ENCODE data around the gene TXNRD1. TPM values are rescaled to one million over a fixed set of nuclear protein-coding genes. Genes with fewer than 3 reads are reported as not detected.

The TXNRD1 gene
- total RNA-seq, 2 donors from 2014 or later = 110 to 129 TPM

DNA sequence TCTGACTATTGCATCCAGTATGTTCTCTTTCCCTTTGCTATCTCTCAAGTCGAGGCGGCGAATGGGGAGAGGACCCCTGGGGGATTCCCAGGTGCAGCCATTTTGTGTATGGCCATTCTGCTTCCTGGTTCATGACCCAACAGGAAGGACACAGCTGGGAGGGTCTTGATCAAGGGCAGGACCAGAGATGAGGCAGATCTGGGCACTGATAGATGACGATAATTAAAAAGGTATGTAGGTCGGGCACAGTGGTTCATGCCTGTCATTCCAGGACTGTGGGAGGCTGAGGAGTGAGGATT lies 161.9 kb downstream of the TXNRD1 start:
- Histone ChIP-seq H3K36me3 (no peaks in the 10 kb centered on the region), H3K27me3 (no peaks in the 10 kb centered on the region), H3K4me1 (no peaks in the 10 kb centered on the region), H3K4me3 (no peak overlapping the region), H3K9ac (ENCODE audit: low read depth in 2 of 2, low read length in 2 of 2) (no peak overlapping the region), H3K9me3 (no peaks in the 10 kb centered on the region), H3K27ac (no peak overlapping the region)
- intact Hi-C loops (cut with DNase I) = no loop called here
- TF ChIP-seq, protein P1, sequence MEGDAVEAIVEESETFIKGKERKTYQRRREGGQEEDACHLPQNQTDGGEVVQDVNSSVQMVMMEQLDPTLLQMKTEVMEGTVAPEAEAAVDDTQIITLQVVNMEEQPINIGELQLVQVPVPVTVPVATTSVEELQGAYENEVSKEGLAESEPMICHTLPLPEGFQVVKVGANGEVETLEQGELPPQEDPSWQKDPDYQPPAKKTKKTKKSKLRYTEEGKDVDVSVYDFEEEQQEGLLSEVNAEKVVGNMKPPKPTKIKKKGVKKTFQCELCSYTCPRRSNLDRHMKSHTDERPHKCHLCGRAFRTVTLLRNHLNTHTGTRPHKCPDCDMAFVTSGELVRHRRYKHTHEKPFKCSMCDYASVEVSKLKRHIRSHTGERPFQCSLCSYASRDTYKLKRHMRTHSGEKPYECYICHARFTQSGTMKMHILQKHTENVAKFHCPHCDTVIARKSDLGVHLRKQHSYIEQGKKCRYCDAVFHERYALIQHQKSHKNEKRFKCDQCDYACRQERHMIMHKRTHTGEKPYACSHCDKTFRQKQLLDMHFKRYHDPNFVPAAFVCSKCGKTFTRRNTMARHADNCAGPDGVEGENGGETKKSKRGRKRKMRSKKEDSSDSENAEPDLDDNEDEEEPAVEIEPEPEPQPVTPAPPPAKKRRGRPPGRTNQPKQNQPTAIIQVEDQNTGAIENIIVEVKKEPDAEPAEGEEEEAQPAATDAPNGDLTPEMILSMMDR (IDR thresholded peaks at IDR 0.05) = no peak
- DNase-seq = no peak

DNA sequence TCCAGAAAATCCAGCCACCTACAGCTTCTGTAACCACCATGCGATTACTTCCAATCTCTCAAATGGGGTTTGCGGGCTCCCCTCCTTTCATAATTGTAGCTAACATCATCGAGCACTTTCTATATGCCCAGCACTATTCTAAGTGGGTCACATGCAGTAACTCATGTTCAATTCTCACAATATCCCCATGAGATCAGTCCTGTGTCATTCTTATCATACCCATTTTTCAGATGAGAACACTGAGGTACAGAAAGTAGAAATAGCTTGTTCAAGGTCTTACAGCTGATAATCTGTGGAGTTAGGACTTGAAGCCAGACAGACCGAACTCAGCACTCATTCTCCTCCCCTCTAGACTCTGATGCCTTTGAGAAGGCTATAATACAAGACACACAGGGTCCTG lies 162.8 kb downstream of the TXNRD1 start:
- Histone ChIP-seq H3K9me3 (no peaks in the 10 kb centered on the region), H3K27ac (no peak overlapping the region), H3K4me1 (no peaks in the 10 kb centered on the region), H3K36me3 (no peaks in the 10 kb centered on the region), H3K27me3 (no peaks in the 10 kb centered on the region), H3K4me3 (no peak overlapping the region), H3K9ac (ENCODE audit: low read depth in 2 of 2, low read length in 2 of 2) (no peak overlapping the region)
- DNase-seq = no peak
- TF ChIP-seq, protein P1 (IDR thresholded peaks at IDR 0.05) = no peak
- intact Hi-C loops (cut with DNase I) = no loop called here

DNA sequence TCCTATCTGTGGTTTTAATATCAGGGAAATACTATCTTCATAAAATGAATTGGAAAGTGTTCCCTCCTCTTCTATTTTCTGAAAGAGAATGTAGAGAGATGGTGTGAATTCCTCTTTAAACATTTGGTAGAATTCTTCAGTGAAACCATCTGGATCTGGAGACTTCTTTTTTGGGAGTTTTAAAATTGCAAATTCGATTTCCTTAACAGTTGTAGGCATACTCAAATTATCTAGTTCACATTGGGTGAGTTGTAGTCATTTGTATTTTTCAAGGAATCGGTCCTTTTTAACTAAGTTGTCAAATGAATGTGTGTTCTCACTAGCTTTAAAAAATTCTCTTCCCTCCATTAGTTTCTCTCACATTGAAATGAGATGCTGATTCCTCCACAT lies 165.8 kb downstream of the TXNRD1 start:
- Histone ChIP-seq H3K4me1 (no peaks in the 10 kb centered on the region), H3K9me3 (no peaks in the 10 kb centered on the region), H3K4me3 (no peak overlapping the region), H3K27me3 (no peaks in the 10 kb centered on the region), H3K36me3 (no peaks in the 10 kb centered on the region), H3K27ac (no peak overlapping the region), H3K9ac (ENCODE audit: low read depth in 2 of 2, low read length in 2 of 2) (no peak overlapping the region)
- no peak for DNase-seq
- intact Hi-C loops (cut with DNase I) = loop anchor here (5.0 to 10.0 kb wide), 2 partner anchors 493 to 671 kb away; no protein-coding TSS in a partner anchor
- TF ChIP-seq, protein P1 (IDR thresholded peaks at IDR 0.05) = no peak

- Histone ChIP-seq H3K4me3 (no peak overlapping the region), H3K36me3 (no peaks in the 10 kb centered on the region)
- intact Hi-C loops (cut with DNase I) = loop anchor here (5.0 to 10.0 kb wide), 2 partner anchors 493 to 670 kb away; no protein-coding TSS in a partner anchor
Observed at GRCh38 chr12:104381731-104382480, 166.3 kb downstream of the TXNRD1 start.

DNA sequence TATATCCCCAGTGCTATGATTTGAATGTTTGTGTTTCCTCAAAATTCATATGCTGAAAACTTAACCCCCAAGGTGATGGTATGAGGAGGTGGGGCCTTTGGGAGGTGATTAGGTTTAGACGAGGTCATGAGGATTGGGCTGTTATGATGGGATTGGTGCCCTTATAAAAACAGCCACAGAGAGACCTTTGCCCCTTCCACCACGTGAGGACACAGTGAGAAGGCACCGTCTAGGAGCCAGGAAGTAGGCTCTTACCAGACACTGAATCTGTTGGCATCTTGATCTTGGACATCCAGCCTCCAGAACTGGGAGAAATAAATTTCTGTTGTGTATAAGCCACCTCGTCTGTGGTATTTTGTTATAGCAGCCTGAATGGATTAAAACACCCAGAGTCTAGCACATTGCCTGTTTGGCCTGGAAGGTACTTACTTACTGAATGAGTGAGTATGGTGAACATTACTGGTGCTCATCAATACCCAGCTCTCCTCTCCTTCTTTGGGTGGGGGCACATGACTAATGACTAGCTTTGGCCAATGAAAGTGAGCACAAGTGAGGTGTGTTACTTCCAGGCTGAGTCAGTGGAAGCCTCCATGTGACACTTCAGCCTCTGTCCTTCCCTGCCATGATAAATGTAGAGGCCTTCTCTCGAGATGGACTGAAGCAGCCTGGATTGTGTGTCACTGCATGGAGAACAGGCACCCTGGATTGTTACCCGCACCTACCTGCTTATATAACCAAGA lies 168.7 kb downstream of the TXNRD1 start:
- TF ChIP-seq, protein P1 (IDR thresholded peaks at IDR 0.05) = no peak
- Histone ChIP-seq H3K4me1 (no peaks in the 10 kb centered on the region), H3K4me3 (no peak overlapping the region), H3K27me3 (no peaks in the 10 kb centered on the region), H3K36me3 (no peaks in the 10 kb centered on the region), H3K9ac (ENCODE audit: low read depth in 2 of 2, low read length in 2 of 2) (no peak overlapping the region), H3K9me3 (no peaks in the 10 kb centered on the region), H3K27ac (no peak overlapping the region)
- peak; percentile 25 for DNase-seq
- intact Hi-C loops (cut with DNase I) = loop anchor here (5.0 to 10.0 kb wide), 2 partner anchors 490 to 668 kb away; no protein-coding TSS in a partner anchor

More at GRCh38 chr12:104381731-104382480, 166.3 kb downstream of the TXNRD1 start:
- Histone ChIP-seq H3K9ac (ENCODE audit: low read depth in 2 of 2, low read length in 2 of 2) (no peak overlapping the region), H3K27me3 (no peaks in the 10 kb centered on the region), H3K4me1 (no peaks in the 10 kb centered on the region), H3K9me3 (no peaks in the 10 kb centered on the region), H3K27ac (no peak overlapping the region)
- TF ChIP-seq, protein P1 (IDR thresholded peaks at IDR 0.05) = peak; percentile 94
- peak; percentile 82 for DNase-seq
